IMR-90 (cell line): Measurements from ENCODE around the gene CA12. TPM values are rescaled to one million over a fixed set of nuclear protein-coding genes. Genes with fewer than 3 reads are reported as not detected.

ENCODE experiments used
- ATAC-seq: fragments of 200-7000 bp; cut with Tn5 transposase; 2 replicates; pipeline ENCODE4 v1.9.1; 2020; ENCODE audit warnings: low read depth, mild to moderate bottlenecking, moderate library complexity
- BruUV-seq: library from RNA; stranded (reverse); fragments of 400-500 nt; replicated peaks from 2 replicates; lab custom pipeline; 2021; lab: Mats Ljungman, UMichigan
- CTCF ChIA-PET: fragments of 300-600 bp; formaldehyde crosslinking; extraction: SDS; loops from one replicate; lab custom pipeline; 2021; ENCODE audit warnings: antibody characterized with exemption; lab: Yijun Ruan, JAX
- POLR2A ChIA-PET: fragments of 300-600 bp; sonication (Branson Sonifier 250); formaldehyde crosslinking; loops from one replicate; lab custom pipeline; 2022; ENCODE audit warnings: antibody characterized with exemption; ENCODE audit not compliant: unreplicated experiment; lab: Charles Lee
- DNase-seq: peaks from one replicate; pipeline ENCODE4 v3.0.0; 2013
- H2AFZ ChIP-seq: replicated peaks from 2 replicates; pipeline ENCODE3; 2013; ENCODE audit warnings: low read length, mild to moderate bottlenecking; ENCODE audit not compliant: poor library complexity
- H2AK5ac ChIP-seq: 2 replicates; pipeline ENCODE4 v1.6.1; 2013; ENCODE audit warnings: low read depth, low read length, inconsistent platforms
- H2AK9ac ChIP-seq: replicated peaks from 2 replicates; pipeline ENCODE3; 2013; ENCODE audit warnings: mild to moderate bottlenecking, low read depth, low read length, moderate library complexity; ENCODE audit not compliant: poor library complexity
- H2BK120ac ChIP-seq: 2 replicates; pipeline ENCODE4 v1.6.1; 2013; ENCODE audit warnings: low read depth, low read length, inconsistent platforms
- H2BK15ac ChIP-seq: 3 replicates; pipeline ENCODE4 v1.6.1; 2013; ENCODE audit warnings: low read depth, low read length, inconsistent platforms
- H2BK20ac ChIP-seq: 2 replicates; pipeline ENCODE4 v1.6.1; 2013; ENCODE audit warnings: low read depth, mild to moderate bottlenecking, inconsistent platforms, low read length, moderate library complexity
- H2BK5ac ChIP-seq: 2 replicates; pipeline ENCODE4 v1.6.1; 2013; ENCODE audit warnings: mild to moderate bottlenecking, low read depth, low read length, inconsistent platforms; ENCODE audit not compliant: poor library complexity, severe bottlenecking
- H3K14ac ChIP-seq: replicated peaks from 2 replicates; pipeline ENCODE4 v1.6.1; 2013; ENCODE audit warnings: low read depth, low read length, inconsistent platforms
- H3K18ac ChIP-seq: 2 replicates; pipeline ENCODE4 v1.6.1; 2013; ENCODE audit warnings: low read depth, low read length, control low read depth
- H3K23ac ChIP-seq: 2 replicates; pipeline ENCODE4 v1.6.1; 2013; ENCODE audit warnings: low read depth, low read length, inconsistent platforms
- H3K27ac ChIP-seq: 2 replicates; pipeline ENCODE4 v1.5.1; 2013; ENCODE audit warnings: mild to moderate bottlenecking, control low read depth, low read length; ENCODE audit not compliant: insufficient read depth
- H3K27me3 ChIP-seq: 2 replicates; pipeline ENCODE4 v1.6.1; 2013; ENCODE audit warnings: low read length; ENCODE audit not compliant: control insufficient read depth, insufficient read depth
- H3K36me3 ChIP-seq: 2 replicates; pipeline ENCODE4 v1.6.1; 2013; ENCODE audit warnings: low read length, mixed read lengths; ENCODE audit not compliant: control insufficient read depth, insufficient read depth
- H3K4ac ChIP-seq: 2 replicates; pipeline ENCODE4 v1.6.1; 2013; ENCODE audit warnings: low read depth, low read length, inconsistent platforms
- H3K4me1 ChIP-seq: 2 replicates; pipeline ENCODE4 v1.6.1; 2013; ENCODE audit warnings: low read length, mixed read lengths; ENCODE audit not compliant: control insufficient read depth, insufficient read depth
- H3K4me2 ChIP-seq: 2 replicates; pipeline ENCODE4 v1.6.1; 2013; ENCODE audit warnings: low read depth, mild to moderate bottlenecking, control low read depth, low read length, moderate library complexity
- H3K4me3 ChIP-seq: 2 replicates; pipeline ENCODE4 v1.5.1; 2013; ENCODE audit warnings: low read depth, mild to moderate bottlenecking, control low read depth, low read length, moderate library complexity; ENCODE audit not compliant: insufficient read depth
- H3K56ac ChIP-seq: 2 replicates; pipeline ENCODE4 v1.6.1; 2013; ENCODE audit warnings: low read length, inconsistent platforms; ENCODE audit not compliant: insufficient read depth; ENCODE audit errors: extremely low read depth
- H3K79me1 ChIP-seq, 2 experiments: 2 replicates each; pipeline ENCODE4 v1.6.1; 2013; ENCODE audit warnings: low read length in 2 of 2, inconsistent platforms in 1 of 2, low read depth in 1 of 2
- H3K9ac ChIP-seq: 2 replicates; pipeline ENCODE4 v1.6.1; 2013; ENCODE audit warnings: low read depth, low read length, control low read depth
- H3K9me1 ChIP-seq: 2 replicates; pipeline ENCODE4 v1.6.1; 2013; ENCODE audit warnings: low read length, inconsistent platforms; ENCODE audit not compliant: insufficient read depth
- H3K9me3 ChIP-seq: 2 replicates; pipeline ENCODE4 v1.6.1; 2013; ENCODE audit warnings: low read length; ENCODE audit not compliant: control insufficient read depth, insufficient read depth
- H4K20me1 ChIP-seq: 2 replicates; pipeline ENCODE4 v1.6.1; 2013; ENCODE audit warnings: low read length, inconsistent platforms; ENCODE audit not compliant: insufficient read depth
- H4K5ac ChIP-seq: 2 replicates; pipeline ENCODE4 v1.6.1; 2013; ENCODE audit warnings: mild to moderate bottlenecking, low read depth, low read length, control low read depth
- H4K8ac ChIP-seq, 2 experiments: 2 replicates each; pipeline ENCODE4 v1.6.1; 2013; ENCODE audit warnings: low read depth in 2 of 2, low read length in 2 of 2, control low read depth in 1 of 2, inconsistent platforms in 1 of 2
- H4K91ac ChIP-seq: 2 replicates; pipeline ENCODE4 v1.6.1; 2013; ENCODE audit warnings: low read depth, low read length, inconsistent platforms; ENCODE audit not compliant: insufficient read depth
- ELK1 ChIP-seq: fragments of 150-350 bp; IDR thresholded peaks from 2 replicates; pipeline ENCODE4 v1.6.1; 2016; ENCODE audit warnings: low read depth, mild to moderate bottlenecking, low read length, moderate library complexity, borderline replicate concordance
- SMC3 ChIP-seq: fragments of 150-350 bp; IDR thresholded peaks from 2 replicates; pipeline ENCODE4 v1.6.1; 2016; ENCODE audit warnings: low read depth, mild to moderate bottlenecking, antibody characterized with exemption, low read length, moderate library complexity
- WGBS, 2 experiments: methylation state at CpG; one replicate each; pipeline versions ENCODE4 v1.1.5 to v1.1.7; 2013; ENCODE audit warnings: missing lambda C conversion rate in 2 of 2; ENCODE audit not compliant: insufficient read length in 1 of 2; ENCODE audit errors: extremely low coverage in 2 of 2; 5-methylcytosine and 5-hydroxymethylcytosine counted together
- dilution Hi-C: fragments of 300-500 bp; cut with HindIII; formaldehyde crosslinking; loops from one replicate; pipeline ENCODE4 v1.14.3; 2018; ENCODE audit warnings: low sequenced_read_pairs; ENCODE audit not compliant: unreplicated experiment
- in situ Hi-C: fragments of 300-500 bp; cut with MboI; formaldehyde crosslinking; loops from 3 replicates; pipeline ENCODE4 v1.14.3; 2019; ENCODE audit warnings: low sequenced_read_pairs, inconsistent platforms, mixed read lengths
- intact Hi-C: fragments of 100-400 bp; cut with micrococcal nuclease; formaldehyde crosslinking; loops from 2 replicates; pipeline ENCODE4 v1.10.0; 2022
- polyA plus RNA-seq, 3 experiments: library from polyadenylated mRNA; depleted of rRNA; stranded (reverse); fragments of >200 nt; gene quantifications; 2 replicates each; pipeline ENCODE4 v1.2.3, GENCODE V29; 2012; ENCODE audit warnings: low replicate concordance in 1 of 3
- total RNA-seq: library from RNA; depleted of rRNA; stranded (reverse); fragments of >200 nt; gene quantifications from 2 replicates; pipeline ENCODE4 v1.2.3, GENCODE V29; 2012
- TF ChIP-seq, protein P1 (sequence below): fragments of 150-350 bp; IDR thresholded peaks from 2 replicates; pipeline ENCODE4 v1.6.1; 2017; ENCODE audit warnings: mild to moderate bottlenecking, antibody characterized with exemption, low read length, low read depth

The CA12 gene
- total and polyA plus RNA-seq, 2 of the 4 experiments (the other 2 are of a cell fraction): 33.7 to 52.6 TPM

DNA sequence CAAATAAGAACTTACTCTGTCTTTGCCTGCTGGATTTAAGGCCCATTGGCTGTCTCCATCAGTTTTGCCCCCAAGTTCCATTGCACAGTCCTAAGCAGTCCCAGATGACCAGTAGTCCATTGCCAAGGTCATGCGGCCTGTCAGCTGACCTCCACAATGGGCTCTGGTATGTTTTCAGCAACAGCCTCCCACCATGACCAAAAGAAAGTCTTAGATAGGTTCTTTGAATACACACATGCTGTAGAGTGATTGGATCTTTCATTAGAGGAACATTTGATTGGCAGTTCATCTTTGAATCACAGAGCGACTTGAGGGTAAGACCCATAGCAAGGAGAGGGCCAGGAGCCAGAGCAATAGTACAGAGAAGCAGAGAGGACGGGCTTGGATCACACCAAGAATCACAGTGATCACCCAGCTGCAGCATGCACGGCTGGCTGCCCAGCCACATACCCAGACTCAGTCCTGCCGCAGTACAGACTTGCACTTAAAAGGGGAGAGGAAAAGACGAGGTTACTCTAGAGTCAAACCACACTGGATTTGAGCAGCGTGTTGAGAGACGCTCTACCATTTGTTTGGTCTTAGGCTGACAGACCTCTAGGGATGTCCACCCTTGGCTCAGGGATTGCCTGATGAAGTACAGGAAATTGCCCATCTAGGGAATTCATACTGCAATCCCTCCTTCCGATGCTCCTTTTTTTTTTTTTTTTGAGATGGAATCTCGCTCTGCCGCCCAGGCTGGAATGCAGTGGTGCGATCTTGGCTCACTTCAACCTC is 53.8 kb downstream of the CA12 start:
- Histone ChIP-seq H3K4me3 (no peak overlapping the region), H4K8ac (no peak overlapping the region), H3K18ac (no peak overlapping the region), H2BK20ac (no peak overlapping the region), H3K9me1 (peaks cover 7% of the 10 kb centered on the region; the same call in 1 of the 2 replicates), H2BK5ac (no peak overlapping the region), H3K23ac (no peak overlapping the region), H4K91ac (no peak overlapping the region), H3K4me2 (no peak overlapping the region), H3K4me1 (peaks cover 14% of the 10 kb centered on the region), H3K36me3 (no peaks in the 10 kb centered on the region), H2AK9ac (no peak overlapping the region), H4K20me1 (no peaks in the 10 kb centered on the region), H4K5ac (no peak overlapping the region), H3K4ac (no peak overlapping the region), H3K56ac (no peak overlapping the region), H3K79me1 (no peaks in the 10 kb centered on the region), H2BK120ac (no peak overlapping the region), H3K27me3 (no peaks in the 10 kb centered on the region), H3K9me3 (no peaks in the 10 kb centered on the region), H2AK5ac (no peak overlapping the region), H3K27ac (no peak overlapping the region), H2AFZ (no peak overlapping the region), H3K9ac (no peak overlapping the region), H2BK15ac (no peak overlapping the region), H3K14ac (no peak overlapping the region)
- ATAC-seq (no peak), DNase-seq (no peak)
- 85% methylated on average over 5 of the region's 12 CpGs; no CpG with 5 or more reads in 1 of the 2 experiments for WGBS, 2 experiments
- ChIA-PET POLR2A (interaction anchor here (0.7 kb wide), 1 partner anchor 735 kb away, joined by 6 read pairs; no protein-coding TSS in a partner anchor), CTCF (no interaction called here)
- intact Hi-C loops (no loop called here), in situ Hi-C loops (no loop called here), dilution Hi-C loops (no loop called here)
- no TSS peak for BruUV-seq
- TF ChIP-seq, protein P1, sequence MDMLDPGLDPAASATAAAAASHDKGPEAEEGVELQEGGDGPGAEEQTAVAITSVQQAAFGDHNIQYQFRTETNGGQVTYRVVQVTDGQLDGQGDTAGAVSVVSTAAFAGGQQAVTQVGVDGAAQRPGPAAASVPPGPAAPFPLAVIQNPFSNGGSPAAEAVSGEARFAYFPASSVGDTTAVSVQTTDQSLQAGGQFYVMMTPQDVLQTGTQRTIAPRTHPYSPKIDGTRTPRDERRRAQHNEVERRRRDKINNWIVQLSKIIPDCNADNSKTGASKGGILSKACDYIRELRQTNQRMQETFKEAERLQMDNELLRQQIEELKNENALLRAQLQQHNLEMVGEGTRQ: no peak
- TF ChIP-seq ELK1 (no peak), SMC3 (no peak)
